Superior temporal gyrus (tissue), 1 donor: ENCODE measurements around the gene SMYD2.

Source experiments
- DNase-seq: peaks from one replicate; pipeline ENCODE4 v3.0.0-alpha.2; 2016; ENCODE audit errors: extremely low spot score

SMYD2 gene

DNA sequence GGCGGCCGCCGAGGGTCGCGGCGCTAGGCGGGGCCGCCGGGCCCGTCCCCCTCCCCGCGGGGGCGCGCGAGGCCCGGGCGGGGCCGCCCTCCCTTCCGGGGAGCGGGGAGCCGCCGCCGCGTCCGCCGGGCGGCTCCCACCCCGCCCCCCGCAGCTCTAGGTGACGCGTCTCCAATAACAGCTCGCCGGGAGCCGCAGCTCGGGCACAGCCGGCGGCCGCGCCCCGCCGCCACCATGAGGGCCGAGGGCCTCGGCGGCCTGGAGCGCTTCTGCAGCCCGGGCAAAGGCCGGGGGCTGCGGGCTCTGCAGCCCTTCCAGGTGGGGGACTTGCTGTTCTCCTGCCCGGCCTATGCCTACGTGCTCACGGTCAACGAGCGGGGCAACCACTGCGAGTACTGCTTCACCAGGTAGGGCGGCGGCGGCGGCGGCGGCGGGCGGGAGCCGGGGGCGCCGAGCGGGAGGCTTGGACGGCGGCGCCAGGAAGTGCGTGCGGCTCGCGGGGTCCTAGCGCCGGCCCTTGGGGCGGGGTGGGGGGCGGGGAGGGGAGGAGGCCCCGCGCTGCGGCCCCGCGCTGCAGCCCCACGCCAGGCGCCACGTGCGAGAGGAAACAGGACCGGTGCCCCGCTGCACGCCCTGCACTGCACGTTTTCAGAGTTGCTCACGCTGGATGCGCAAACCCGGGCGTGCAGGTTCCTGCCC is at the start of gene SMYD2:
Gene SMYD2, plus strand, starts transcription at position 139 of the 699 bp plus-strand sequence. Its CDS starts 96 bp downstream, at position 235.
- DNase-seq = peak; percentile 46

DNA sequence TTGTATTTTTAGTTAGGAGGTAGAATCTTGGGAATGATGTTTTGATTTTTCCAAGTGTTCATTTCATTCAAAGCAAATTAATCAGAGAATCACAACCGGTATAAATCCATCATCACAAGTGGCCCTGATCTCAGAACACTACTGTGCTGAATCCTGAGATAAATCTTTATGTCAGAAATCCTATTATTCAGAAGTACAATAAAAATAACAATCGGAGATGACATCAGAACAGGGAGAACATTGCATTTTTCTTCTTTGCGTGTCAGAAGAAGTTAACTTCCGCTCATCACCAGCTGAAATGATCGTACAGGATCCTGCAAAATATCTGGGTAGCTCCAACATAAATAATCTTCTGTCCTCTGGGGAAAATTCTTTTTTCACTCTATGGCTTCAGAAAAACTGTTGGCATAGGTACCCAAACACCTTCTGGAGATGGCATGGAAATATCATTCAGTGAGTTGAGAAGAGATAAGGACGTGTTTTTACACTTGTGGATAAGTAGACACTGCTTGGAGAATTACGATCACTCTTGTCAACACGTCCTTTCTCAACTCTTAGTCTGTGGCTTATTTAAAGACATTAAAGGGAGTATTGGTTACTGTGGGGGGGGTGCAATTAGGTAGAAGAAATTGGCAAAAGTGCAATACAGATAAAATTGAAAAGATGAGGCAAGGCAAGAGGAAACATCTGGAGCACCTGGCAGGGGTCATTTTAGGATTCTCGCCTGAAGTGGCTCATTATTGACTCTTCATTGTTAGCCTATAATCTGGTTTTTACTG is 46.9 kb upstream of the SMYD2 start:
- DNase-seq = no peak

DNA sequence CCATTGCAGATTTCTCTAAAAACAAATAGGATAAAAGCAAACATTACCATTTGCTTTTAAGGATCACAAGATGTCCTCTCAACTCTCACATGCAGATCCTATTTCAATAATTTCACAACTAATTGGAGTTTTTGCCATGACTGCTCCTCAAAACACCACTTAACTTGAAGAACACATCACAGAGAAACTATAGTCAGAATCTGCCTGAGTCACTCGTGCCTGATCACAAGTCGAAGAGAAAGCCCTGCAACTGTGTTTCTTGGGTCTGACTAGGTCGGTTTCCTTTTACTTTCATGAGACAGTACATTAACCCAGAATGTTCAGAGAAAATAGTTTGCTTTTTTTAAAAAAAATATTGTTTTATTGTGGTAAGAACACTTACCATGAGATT is 46.3 kb upstream of the SMYD2 start:
- no peak for DNase-seq

DNA sequence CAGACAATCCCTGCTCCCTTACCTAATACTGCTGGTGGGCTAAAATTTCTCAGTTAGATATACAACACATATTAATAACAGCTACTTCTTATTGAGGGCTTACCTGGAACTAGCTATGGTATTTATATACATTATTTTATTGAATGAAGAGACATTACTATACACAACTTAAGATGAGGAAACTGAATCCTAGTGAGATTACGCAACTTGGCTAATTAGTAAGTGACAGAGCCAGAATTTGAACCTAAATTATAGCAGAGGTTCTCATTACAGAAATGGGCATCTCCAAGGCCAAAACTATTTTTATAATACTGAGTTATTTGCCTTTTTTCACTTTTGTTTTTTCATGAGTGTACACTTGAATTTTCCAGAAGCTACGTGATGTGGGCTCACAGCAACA is 44.5 kb upstream of the SMYD2 start:
- DNase-seq = no peak

DNA sequence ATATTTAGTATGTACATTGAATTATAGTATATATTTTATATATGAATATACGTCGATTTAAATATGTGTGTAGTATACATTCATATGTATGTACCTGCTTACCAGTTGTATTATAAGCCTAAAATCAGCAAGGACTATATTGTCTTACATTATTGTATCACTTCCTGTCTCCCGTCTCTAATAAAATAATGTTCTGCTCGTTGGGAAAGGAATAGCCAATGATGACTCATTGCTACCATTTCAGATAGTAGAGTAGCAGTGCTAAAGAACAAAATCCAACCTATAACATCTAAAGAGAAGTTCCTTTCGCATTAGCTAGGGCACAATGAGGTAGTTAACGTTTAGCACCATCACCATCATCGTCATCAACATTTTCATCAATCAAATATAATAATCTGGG is 39.9 kb upstream of the SMYD2 start:
- DNase-seq = no peak

- no peak for DNase-seq
These were observed 36.7 kb upstream of the SMYD2 start for GRCh38 chr1:214244252-214244651.

- DNase-seq = no peak
These were observed 36.1 kb upstream of the SMYD2 start for GRCh38 chr1:214244841-214245240.

GRCh38 chr1:214247501-214248041 is 33.4 kb upstream of the SMYD2 start:
- DNase-seq = no peak

DNA sequence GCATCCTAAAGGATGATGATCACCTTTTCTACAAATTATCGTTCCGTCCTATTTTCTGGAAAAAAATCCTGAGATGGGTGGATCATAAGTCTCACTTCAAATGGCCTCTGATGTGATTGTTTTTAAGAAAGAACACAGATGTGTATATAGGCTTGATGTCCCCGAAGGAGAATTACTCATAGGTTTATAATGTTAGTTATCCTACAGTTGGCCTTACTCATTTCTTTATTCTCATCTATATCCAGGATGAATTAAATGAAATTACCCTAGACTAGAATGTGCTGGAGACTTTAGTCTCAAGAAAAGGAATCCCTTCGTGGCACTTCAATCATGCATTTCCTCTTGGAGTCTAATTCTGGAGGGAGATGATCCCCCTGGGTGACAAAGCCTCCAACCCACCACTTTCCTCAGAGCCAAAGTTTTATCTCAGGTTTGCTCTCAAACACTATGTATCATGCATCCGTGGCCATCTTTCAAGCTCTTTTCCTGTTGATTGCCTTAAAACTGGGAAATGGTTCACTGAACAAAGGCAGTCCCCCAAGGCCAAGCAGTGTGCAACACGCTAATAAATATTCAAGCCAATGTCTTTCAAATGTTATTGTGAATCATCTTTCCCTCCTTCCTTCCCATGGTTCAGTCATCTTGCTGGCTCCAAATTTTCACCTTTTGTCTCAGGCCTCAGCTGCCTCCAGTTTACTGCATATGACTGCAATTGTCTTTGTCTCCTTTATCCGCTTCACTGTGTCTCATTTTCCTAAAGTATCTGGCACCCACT is 32.5 kb upstream of the SMYD2 start:
- DNase-seq = no peak

DNA sequence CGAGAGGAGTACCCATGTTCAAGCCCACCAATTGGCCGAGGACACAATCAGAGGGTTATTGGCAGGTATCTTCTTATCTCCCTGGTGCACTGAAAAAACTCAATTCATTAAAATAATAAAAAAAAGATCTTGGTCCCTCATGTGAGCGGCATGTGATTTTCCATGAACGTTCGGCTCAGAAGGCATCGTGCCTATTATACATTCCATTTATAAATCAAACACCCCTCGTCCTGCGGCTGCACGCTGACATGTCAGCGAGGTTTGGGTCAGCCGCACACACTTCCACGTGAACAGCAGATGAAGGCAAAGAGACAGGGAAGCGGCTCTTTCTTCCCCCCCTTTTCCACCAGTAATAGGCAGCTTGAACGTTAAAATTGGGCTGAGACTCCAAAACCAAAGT is 31.3 kb upstream of the SMYD2 start:
- no peak for DNase-seq

DNA sequence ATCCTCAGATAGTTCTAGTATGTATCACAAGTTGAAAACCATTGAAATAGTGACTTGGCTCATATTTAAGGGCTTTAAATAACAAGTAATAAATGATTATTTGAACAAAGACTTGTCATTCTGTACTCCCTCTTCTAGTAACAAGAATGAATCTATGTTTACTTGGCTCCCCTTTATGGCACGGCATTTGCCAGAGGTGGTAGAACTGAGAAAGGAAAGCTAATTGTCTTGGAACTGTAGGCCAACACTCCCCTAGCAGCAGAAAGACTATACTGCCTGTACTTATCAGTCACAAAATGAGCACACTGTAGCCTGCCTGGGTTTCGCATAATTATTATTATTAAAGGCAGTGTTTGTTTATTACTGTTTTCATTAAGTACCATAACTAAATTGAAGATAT is 29.6 kb upstream of the SMYD2 start:
- DNase-seq = no peak

DNA sequence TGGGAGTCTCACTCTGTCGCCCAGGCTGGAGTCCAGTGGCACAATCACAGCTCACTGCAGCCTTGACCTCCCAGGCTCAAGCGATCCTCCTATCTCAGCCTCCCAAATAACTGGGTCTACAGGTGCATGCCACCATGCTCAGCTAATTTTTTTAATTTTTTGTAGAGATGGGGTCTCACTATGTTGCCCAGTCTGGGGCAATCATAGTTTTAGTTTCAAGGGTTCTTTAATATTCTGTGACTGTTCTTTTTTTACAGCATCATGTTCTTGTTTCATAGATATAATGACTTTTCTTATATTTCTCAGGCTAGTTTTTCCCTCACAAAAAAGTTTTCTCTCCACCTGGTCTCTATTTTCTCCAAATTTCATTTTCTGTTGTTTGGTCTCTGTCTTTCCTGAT is 25.4 kb upstream of the SMYD2 start:
- DNase-seq = no peak

- no peak for DNase-seq
These were observed 21.5 kb upstream of the SMYD2 start for GRCh38 chr1:214259353-214259977.

GRCh38 chr1:214260561-214261205 is 20.3 kb upstream of the SMYD2 start:
- DNase-seq = no peak

GRCh38 chr1:214261206-214262123 is 19.5 kb upstream of the SMYD2 start:
- peak; percentile 87 for DNase-seq

DNA sequence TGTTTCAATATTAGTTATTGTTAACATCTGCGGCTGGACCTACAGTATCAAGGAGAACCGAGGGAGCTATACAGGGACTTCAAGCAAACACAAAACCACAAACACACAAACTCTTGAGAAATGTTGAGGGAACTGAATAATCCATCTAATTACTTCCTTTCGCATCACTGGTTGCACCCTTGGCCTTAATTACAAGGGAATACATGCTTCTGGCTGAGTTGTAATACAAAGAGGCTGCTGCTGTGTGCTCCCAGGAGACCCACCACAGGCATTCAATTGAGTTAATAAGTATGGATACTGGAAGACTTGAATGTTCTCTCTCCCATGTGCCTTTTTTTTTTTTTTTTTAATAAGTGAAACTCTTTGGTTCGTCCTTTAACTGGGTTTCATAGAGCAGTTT is 16.8 kb upstream of the SMYD2 start:
- DNase-seq = no peak

DNA sequence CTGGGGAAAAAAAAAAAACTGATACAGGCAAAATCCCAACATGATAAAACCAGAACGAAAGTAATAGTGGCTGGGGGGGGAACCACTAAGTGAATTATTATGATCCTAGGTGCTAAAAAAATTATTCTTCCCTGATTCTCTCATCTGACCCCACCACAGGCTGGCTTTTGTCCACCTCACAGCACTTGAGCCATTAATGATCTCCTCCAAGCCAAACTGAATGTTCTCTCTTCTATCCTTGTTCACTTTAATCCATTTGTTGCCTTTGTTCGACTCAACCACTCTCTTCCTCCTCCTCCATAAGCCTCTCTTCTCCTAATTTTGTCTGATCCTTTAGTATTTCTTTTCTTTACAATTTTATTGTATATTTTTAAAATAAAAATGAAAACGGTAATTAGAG is 16.0 kb upstream of the SMYD2 start:
- DNase-seq = no peak

GRCh38 chr1:214270097-214270650 is 10.8 kb upstream of the SMYD2 start:
- no peak for DNase-seq

GRCh38 chr1:214271174-214271858 is 9.6 kb upstream of the SMYD2 start:
- no peak for DNase-seq
